Sigmoid colon (tissue), 4 donors: Measurements from ENCODE around the gene AGAP6.
"Not testable (repeated sequence)": the region's sequence is repeated elsewhere in the genome, so short reads cannot be mapped to it uniquely, and the experiment has no call there.

ENCODE experiments used
- EP300 ChIP-seq, 4 donors: sonication (generic); formaldehyde crosslinking; IDR thresholded peaks; one replicate each; pipeline ENCODE4 v1.6.1; 2017; ENCODE audit warnings: antibody characterized with exemption in 4 of 4
- POLR2A ChIP-seq, 2 donors: fragments of 450-650 bp; IDR thresholded peaks; one replicate each; pipeline ENCODE4 v1.6.1; 2016; ENCODE audit warnings: antibody characterized with exemption in 2 of 2, mild to moderate bottlenecking in 2 of 2, moderate library complexity in 2 of 2
- POLR2AphosphoS5 ChIP-seq, 4 donors: sonication (generic); formaldehyde crosslinking; IDR thresholded peaks; one replicate each; pipeline ENCODE4 v1.6.1; 2017; ENCODE audit warnings: antibody characterized with exemption in 4 of 4
- TF ChIP-seq, protein P1 (sequence below), 4 experiments: fragments of 450-650 bp in 3 of 4; fragments of 200-600 bp in 1 of 4; IDR thresholded peaks; one replicate each; pipeline ENCODE4 v1.5.1; 2016 to 2019; ENCODE audit warnings: antibody characterized with exemption in 4 of 4, mild to moderate bottlenecking in 3 of 4, moderate library complexity in 2 of 4

DNA sequence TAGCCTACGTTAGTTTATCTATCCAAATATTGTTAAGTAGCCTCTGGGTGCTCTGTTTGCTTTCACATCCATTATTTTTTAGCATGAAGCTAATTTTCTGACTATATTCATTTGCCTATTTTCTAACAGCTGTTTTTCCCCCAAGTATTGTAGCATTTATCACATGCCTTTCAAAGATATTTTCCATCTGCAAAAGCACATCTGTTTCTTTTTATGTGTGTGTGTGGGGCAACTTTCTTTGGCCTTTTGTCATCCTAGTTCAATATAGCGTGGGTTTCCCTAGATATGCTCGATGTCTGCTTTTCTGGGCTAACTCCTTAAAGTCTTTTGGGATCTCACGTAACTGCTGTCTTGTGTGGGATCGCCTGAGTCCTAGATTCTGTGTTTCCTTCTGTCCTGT is 7.1 kb downstream of the AGAP6 start:
- not testable (repeated sequence) for TF ChIP-seq POLR2A, POLR2AphosphoS5, EP300 (IDR thresholded peaks at IDR 0.05)
- TF ChIP-seq, protein P1, sequence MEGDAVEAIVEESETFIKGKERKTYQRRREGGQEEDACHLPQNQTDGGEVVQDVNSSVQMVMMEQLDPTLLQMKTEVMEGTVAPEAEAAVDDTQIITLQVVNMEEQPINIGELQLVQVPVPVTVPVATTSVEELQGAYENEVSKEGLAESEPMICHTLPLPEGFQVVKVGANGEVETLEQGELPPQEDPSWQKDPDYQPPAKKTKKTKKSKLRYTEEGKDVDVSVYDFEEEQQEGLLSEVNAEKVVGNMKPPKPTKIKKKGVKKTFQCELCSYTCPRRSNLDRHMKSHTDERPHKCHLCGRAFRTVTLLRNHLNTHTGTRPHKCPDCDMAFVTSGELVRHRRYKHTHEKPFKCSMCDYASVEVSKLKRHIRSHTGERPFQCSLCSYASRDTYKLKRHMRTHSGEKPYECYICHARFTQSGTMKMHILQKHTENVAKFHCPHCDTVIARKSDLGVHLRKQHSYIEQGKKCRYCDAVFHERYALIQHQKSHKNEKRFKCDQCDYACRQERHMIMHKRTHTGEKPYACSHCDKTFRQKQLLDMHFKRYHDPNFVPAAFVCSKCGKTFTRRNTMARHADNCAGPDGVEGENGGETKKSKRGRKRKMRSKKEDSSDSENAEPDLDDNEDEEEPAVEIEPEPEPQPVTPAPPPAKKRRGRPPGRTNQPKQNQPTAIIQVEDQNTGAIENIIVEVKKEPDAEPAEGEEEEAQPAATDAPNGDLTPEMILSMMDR (IDR thresholded peaks at IDR 0.05) = not testable (repeated sequence)
